ENCODE results near the gene ST3GAL3.
A peak's percentile ranks its signal among the peaks of the same experiment; 100 is the strongest.

- peak; percentile 75 to 93 (median 86) for TF ChIP-seq CTCF (IDR thresholded peaks at IDR 0.05 in 4 of 5, conservative IDR thresholded peaks at IDR 0.05 in 1 of 5)
- no peak for TF ChIP-seq POLR2A (IDR thresholded peaks at IDR 0.05)
Measured at GRCh38 chr1:43934101-43934985, 227.0 kb downstream of the ST3GAL3 start.
